HG02852 (cell line): ENCODE measurements around the gene CDK5R2.

ENCODE experiments used
- ATAC-seq: cut with Tn5 transposase; IDR thresholded peaks from one replicate; pipeline ENCODE4 v1.9.1; 2021; ENCODE audit warnings: mild to moderate bottlenecking, moderate library complexity; ENCODE audit not compliant: unreplicated experiment

Gene CDK5R2

DNA sequence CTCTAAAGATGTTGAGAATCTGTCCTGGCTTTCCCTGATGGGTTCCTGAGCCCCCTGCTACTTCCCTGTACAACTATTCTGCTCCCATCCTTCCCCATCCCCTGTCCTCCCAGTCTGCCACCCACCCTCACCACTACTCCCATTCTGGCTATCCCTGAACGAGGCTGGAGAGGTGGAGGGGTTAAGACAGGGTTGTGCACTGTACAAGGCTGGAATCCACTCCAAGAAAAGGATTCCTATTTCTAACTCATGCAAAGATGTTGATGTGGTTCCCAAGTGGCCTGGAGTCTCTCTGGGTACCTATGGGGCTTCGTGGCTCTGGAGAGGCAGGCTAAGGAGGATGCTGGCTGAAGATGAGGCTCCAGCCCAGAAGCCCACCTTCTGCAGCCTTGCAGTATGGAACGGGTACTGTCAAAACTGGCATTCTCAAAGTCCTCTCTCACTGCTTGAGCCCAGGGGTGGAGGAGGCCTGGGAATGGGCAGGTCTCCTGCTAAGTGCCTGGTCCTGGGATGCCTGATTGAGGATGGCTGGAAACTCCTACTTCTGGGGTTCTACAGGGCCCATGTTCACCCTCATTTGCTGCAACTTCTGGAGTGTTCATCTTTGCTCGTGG is 26.8 kb downstream of the CDK5R2 start:
- ATAC-seq: no peak

GRCh38 chr2:218988164-218988563 is 28.7 kb downstream of the CDK5R2 start:
- ATAC-seq: no peak

DNA sequence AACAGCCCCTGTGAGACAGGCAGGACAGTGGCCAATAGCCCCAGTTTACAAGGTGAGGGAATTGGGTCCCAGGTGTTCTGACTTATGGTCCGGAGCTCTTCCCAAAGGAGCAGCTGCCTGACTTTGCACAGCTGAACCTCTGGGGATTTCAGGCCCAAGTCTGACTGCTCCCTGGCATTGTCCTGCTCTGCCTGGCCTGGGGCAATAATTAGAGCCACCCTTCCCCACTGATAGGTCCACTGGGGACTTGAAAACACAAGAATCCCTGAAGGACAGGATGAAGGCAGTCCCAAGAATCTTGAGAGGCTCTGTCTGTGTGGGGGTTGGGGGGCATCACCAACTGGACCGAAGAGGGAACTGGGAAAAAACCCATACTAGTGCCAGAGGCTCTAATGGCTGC is 29.2 kb downstream of the CDK5R2 start:
- no peak for ATAC-seq

GRCh38 chr2:218990052-218990451 is 30.6 kb downstream of the CDK5R2 start:
- no peak for ATAC-seq

DNA sequence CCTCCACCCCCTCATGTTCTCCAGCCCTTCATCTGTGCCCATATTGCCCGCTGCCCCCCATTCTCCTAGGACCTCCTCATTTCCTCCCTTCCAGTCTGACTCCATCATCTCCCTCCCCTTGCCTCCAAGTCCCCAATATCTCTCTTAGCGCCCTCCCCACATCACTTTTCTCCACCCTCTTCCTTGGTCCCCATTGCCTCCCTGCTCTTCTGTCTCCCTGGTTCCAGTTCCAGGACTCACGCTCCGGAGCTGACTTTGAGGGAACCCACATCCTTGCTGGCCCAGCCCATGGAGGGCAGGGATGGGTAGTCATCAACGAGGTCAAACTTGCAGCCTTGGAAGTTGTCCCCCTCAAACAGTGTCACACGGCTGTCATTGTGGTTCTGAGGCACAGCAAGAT is 31.1 kb downstream of the CDK5R2 start:
- ATAC-seq: no peak

DNA sequence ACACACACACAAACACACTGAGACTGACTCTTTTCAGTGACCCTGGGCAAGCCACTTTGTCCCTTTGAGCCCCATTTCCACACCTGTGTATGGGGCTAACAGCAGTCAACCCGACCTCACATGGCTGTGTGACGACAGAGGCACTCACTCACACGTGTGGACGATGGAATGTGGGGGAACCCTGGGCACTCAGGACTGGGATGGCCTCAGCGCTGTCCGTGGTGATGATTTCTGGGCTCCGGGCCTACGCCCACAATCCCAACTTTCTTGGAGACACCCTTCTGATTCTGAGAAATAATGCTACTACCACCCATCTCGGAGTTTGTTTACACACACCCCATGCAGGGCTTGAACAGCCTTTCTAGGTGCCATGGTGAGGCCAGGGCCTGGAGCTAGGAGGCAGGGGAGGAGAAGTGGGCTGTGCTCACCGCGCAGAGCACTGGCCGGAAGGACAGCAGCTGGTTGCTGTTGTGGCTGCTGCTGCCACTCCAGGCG is 32.3 kb downstream of the CDK5R2 start:
- no peak for ATAC-seq

- no peak for ATAC-seq
These were observed 32.7 kb downstream of the CDK5R2 start for GRCh38 chr2:218992196-218992595.

GRCh38 chr2:218992703-218993344 is 33.4 kb downstream of the CDK5R2 start:
- ATAC-seq: no peak

DNA sequence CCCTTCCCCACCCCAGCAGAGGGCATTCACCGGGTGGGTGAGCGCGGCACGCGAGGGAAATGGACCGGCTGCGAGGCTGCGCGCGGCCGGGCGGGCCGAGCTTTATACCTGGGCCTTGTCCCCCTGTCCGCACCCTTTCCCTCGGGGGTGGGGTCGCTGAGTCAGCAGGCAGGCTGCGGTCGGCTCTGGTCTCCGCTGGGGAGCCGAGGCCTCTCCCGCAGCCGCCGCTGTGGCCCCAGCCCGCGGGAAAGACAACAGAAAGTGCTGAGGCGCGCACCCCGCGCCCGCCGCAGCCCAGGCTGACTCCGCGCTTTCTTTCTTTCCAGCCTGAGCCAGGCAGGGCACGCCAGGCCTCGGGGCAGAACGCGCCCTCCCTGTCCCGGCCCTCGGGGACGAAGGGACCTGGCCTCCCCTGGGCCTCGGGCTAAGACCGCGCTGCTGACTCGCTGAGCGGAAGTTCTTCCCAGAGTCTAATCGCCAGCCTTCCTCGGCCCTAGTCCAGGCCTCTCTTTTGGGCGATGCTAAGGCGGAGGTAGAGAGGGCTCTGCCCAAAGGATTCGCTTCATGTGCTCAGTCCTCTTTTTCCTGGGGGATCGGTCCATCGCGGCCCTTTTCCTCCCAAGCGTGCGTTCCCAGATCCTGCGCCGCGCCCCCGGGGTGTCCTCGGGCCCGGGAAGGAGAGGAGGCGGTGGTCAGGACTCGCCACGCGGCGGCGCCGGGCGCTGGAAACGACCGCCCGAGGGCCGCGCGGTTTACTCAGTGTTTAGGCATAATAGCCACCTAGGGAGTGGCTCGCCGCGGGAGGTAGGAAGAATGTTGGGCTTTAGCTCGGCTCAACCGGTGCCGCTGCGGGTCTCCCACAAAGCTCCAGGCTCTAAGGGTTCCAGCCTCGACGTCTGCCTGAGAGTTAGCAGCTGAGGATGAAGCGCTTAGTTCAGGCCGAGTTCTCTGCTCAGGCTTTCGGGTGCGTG is 34.2 kb downstream of the CDK5R2 start, which contains the start of gene CRYBA2:
TSS of gene CRYBA2 (minus strand) at position 78 of the 971 bp plus-strand sequence. CDS start 246 bp downstream, outside the sequence.
- no peak for ATAC-seq

GRCh38 chr2:218995561-218995960 is 36.1 kb downstream of the CDK5R2 start:
- ATAC-seq: peak; percentile 20

- ATAC-seq: peak; percentile 58
These were observed 36.7 kb downstream of the CDK5R2 start for GRCh38 chr2:218995972-218996711.

- ATAC-seq: no peak
These were observed 37.5 kb downstream of the CDK5R2 start for GRCh38 chr2:218996937-218997336.

DNA sequence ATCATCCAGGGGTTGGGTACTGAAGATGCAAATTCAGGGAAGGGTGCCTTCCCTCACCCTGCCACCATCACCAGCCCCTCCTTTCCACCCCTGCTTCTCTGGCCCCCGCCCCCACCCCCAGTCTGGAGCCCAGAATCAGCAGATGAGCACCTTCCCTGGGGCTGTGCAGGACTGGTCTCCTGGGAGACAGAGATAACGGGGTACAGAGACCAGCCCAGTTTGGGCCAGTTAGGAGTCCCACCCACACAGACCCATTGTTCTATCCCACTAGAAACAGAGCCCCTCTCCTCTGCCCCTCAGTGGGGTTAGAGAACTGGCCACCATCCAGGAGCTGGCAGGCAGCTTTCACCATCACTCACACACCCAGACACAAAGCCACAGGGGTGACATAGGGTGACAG is 38.3 kb downstream of the CDK5R2 start:
- no peak for ATAC-seq

- ATAC-seq: no peak
These were observed 39.0 kb downstream of the CDK5R2 start for GRCh38 chr2:218998414-218999002.

DNA sequence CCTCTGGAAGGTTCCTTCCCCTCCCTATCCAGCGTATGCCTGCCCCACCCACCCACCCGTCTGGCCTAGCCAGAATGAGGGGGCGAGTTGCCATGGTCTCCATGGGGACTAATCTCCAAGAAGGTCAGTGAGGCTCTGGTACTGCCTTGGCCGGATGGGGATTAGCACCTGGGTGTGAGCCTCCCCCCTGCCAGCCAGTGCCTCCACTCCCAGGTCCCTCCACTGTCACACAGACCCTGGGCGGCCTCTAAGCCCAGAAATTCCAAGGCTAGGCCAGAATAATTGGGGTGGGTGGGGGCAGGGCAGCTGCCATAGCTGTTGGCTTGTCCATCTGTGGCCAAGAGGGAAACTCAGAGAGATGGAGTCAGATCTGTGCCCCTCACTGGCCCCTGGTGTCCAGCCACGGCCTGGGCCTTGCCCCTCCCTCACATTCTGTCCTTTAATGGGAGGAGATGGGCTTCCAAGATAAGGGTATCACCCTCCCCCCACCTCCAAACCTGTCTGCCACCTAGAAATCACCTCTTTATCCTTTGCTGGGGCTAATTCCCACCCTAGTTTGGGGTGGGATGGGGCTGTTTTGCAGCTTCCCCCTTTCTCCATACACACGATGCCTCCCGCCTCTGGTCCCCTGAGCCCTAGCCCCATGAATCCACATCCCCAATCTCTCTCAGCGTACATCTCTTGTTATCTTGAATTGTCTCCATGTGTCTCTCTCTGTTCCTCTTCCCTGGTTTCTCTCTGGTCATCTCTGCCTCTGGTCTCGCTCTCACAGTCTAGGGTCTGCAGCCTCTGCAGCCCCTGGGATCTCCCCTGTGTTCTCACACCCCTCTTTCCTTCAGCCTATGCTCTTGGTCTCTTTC is 39.8 kb downstream of the CDK5R2 start:
- ATAC-seq: no peak

DNA sequence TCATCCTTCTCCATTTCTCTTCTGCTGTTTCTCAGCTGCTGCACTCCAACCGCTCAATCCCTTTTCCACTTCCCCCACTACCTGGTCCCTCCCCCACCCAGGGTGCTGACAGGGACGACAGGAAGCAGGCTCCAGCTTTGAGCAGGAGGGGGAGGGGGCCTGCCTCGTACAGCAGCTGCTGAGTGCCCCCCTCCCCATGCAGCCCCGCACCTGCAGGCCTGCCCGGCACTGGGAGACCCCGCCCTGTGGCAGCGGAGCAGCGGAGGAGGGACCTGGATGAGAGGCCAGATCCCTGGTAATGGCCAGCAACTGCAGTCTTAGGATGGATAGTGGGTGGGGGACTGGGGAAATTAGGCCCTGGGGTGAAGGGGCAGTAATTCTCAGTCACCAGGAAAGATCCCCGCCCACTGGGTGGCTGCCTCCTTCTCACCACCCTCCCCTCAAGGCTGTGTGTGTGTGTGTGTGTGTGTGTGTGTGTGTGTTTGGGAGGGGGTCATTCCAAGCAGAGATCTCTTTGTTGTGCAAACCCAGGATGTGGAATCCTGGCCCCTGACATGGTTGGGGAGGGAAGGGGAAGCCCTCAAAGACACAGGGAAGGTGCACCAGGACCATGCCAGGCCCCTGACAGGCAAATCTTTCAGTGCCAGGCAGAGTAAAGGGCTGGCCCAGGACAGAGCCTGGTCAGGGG is 40.6 kb downstream of the CDK5R2 start:
- no peak for ATAC-seq

GRCh38 chr2:219000569-219000960 is 41.1 kb downstream of the CDK5R2 start:
- no peak for ATAC-seq

DNA sequence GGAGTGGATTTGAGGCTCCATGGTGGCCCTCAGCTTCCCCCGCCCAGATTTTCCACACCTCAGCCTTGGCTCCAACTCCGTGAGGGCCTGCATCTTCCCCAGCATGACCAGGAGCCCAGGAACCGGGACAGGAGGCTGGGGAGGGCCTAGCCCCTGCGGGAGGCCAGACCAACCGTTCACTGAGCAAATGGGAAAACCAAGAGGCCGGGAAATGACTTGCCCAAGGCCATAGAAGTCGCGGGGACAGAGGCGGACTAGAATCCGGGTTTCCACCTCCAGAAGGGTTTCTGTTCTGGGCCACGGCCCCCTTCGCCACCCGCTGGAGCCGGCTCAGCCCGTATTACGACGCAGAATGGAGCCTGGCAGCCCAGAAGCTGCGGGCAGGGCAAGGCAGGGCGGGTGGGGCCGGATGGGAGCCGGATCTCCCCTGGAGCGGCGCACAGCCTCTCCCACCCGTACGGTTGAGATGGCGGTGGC is 41.7 kb downstream of the CDK5R2 start:
- no peak for ATAC-seq
